ENCODE measurements around the gene MLLT3.

Gene MLLT3

DNA sequence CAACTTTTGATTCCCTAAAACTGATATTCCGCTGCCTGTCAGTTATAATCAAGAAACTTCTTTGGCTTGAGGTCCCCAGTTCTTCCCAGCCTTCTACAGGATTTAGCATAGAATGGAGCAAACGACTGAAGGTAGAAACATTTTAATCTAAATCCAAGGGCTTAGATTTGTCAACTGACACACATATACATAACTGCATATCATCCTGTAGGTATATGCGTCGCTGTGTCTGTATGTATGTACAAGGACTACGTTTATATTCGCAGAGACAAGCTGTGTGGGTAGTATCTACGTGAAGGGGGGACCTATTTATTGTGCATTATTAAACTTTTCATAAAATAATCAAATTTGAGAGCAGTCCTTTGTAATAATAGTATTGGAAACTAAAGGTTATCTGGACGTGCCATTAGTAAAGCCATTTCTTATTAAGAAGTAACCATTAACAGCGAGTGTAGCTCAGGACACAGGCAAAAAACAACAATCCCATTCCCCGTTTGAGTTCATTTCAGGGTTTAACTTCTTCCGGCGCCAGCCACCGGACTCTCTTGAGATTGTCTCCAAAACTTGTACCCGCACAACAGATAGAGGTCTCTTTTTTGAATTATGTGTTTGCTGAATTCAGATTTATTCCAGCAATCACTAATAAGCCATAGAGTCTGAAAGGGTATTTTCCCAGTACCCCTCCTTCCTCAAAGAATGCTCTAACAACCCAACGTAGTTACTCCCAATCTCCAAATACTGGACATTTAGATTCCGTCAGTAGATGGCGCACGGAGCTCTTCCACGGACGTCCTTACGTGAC lies 2.1 kb upstream of the MLLT3 start:
- peak; percentile 40 to 45 for DNase-seq

DNA sequence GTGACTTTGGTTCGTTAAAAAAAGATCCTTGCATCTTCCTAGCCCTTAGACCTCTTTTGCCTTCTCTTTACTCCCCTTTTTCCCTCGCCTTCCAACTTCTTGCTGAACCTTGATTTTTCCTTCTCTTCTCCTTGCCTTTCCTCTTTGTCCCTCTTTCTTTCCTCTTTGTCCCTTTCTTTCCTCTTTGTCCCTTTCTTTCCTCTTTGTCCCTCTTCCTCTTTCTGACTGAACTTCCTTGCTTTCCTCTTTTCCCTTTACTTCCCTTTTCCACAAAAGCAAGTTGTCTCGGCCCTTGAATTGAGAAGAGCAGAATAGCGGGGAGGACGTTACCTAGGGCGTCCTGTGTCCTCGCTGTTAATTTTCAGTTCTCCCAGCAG lies 1.4 kb upstream of the MLLT3 start:
- no peak for DNase-seq

DNA sequence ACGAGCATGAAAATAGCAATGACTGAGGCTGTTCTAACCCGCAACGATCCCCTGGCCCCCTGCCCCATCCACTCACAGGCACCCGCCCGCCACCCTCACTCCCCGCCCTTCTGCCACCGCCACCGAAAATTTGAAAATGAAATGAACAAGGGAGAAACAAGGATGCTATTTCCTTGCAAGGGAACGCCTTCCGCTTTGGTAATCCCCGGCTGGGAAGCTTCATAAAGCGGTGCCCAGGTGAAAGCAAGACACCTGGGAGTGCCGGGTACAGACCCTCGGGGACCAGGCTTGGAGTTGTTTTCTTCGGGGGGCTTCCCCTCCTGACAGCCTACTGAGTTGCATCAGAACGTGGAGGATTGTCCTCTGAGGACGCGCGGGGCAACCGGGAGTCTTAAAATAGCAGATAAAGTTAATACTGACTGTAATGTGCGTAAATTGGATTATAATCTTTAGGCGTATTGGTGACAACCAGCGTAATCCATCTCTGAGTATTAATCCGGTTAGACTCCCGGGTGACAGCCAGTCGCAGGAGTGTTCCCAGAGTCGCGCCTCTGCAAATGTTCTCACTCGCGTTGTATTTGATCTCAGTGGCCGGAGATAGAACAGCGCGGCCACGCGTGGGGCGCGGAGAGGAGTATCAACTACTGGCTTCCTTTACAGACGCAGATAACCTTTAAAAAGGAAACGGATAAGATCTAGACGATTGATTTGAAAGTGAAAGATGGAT lies 885 bp upstream of the MLLT3 start:
- DNase-seq = peak; percentile 62 to 66

DNA sequence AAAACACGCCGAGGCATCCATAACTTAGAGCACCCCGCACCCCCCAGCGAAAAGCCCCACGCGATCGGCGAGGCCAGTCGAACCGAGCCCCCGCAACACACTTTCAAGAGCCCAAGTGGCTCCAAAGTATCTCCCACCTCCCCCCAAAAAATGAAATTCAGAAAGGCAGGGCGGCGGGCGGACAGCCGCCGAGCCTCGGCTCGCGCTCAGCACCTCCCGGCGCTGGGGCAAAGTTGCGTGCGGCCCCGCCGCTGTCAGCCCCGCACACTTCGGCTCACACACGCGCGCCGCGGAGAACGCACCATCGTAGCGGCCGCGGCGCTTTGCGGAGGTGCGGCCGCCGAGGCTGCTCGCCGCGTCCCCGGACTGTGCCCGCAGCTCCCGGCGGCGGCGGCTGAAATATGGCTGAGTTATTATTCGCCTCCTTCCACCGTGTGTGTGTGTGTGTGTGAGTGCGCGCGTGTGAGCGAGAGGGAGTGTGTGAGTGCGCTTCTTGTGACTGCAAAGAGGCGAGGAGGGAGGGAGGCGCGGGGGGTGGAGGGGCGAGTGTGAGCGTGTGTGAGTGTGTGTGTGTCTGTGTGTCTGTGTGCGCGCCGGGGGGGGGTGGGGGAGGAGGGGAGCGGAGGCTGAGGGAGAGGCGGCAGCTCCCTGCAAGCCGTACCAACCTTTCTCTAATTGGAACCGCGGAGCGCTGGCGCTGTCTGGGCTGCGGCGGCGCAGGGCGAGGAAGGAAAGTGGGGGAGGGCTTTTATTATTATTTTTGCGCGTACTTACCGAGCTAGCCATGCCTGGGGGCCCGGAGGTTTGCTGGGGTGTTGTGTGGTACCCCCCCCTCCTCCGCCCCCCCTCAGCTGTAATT lies 599 bp downstream of the MLLT3 start:
- DNase-seq = peak; percentile 79 to 83

DNA sequence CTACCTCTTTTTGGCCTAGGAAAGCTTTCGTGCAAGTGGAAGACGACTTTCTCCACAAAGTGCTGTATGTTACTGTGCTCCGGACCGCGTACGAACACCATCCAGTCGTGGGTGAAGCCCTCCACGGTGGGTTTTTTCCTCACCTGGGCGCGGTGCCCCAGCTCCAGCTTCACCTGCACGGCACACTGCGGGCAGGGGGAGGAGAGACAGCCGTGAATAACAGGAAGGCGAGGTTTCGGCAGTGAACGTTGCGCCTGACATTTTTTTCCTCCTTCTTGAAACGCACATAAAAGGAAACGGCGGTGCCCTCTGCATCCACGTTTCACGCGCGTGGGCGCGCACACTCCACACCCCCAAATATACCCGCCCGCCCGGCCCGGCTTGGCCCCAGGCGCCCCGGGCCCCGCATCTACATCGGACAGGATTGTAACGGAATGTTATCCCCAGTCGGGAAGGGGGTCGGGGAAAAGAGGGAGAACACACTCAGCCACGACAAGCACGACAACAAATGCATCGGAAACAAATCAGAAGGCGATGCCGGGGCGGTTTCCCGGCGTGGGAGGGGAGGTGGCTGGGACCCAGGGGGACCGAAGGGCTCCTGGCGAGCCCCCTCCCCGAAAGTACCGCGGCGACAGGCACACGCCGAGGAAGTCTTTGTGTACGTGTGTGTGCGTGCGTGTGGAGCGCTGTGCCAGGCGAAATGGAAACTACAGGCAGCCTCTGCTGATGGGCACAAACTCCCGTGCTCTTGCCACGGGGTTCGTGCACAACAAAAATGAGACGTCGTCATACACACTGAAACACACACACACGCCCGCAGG lies 1.4 kb downstream of the MLLT3 start:
- DNase-seq = peak; percentile 71 to 72

DNA sequence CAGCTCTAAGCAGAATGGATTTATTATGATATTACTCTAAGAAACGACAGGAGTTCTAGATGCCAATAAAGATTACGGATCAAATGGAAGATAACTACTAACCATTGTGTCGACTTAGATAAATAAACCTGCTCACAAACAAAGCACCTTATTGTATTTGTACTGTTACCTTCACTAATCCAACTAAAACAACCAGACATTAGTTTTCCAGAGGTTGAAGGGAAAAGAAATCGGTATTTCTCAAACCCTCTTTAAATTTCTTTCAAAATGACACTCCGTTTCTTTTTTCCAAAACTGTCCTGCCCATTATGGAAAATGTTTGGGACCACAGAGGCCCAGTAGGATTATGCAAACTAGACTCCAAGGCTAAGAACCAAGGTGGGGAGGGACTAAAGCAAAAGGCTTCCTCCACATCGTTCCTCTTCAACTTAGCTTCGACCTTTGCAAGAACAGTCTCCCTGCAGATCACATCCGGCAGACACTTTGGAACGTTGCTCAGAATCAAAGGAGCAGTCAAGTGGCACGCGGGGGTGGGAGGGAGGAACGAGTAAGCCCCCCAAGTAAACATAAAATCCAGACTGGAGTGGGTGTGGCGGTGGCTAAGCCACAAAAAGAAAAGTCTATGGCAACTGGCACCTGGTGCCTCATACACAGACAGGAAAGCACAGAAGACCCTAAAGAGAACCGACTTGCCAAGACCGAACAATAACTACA lies 2.7 kb downstream of the MLLT3 start:
- DNase-seq = peak; percentile 13 to 25

DNA sequence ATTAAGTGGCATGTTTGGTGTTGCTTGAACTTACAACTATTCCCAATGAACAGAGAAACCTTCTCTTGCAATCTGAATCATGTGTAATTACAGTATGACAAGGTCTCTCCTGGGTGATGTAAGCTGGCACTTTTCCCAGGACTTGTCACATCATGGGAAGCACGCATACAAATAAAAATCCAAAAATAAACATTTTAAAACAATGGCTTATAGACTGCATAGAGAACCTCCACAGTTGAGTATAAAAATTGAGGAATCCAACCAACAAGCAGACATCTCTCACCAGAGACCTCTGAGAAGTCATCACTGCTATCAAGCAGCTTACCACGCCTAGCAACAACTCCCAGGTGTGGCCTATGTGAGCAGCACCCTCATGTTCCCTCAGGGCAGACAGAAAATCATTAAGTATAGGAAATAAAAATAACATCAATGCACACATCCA lies 3.9 kb downstream of the MLLT3 start:
- no peak for DNase-seq

DNA sequence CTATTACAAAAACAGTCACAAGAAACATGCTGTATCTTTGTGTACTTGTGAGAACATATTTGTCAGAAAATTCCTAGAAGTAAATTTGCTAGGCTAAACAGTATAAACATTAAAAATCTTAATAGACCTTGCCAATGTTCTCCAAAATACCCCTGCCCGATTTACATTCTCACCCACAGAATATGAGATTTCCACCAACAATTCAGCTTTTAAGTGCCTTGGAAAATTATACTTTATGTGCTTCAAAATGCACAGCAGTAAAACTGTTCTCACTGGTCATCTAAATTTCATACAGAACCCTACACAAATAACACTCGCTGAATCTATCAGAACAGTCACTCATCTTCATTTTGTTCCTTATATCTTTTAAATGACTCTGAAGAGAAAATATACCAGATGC lies 5.5 kb downstream of the MLLT3 start:
- DNase-seq = no peak

DNA sequence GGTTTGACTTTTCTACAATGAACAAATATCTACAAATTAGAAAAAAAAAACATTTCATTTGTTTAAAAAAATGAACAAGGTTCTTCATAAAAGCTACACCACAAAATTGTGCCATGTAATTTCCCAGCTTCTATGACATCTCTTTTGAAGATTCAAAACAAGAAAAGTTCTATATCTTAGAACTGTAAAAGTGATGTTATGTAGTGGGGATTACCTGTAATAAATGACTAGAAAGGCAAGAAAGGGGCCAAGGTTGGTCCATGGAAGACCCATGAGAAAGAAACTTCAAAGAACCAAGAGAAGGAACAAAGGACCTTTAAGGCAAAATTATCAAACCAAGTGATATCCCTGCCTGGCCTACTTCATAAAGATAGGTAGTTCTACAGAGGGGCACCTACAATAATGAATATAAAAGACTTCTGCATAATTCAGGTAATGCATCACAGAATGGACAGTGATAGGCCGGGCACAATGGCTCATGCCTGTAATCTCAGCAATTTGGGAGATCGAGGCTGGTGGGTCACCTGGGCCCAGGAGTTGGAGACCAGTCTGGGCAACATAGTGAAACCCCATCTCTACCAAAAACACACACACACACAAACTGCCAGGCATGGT lies 7.6 kb downstream of the MLLT3 start:
- no peak for DNase-seq

DNA sequence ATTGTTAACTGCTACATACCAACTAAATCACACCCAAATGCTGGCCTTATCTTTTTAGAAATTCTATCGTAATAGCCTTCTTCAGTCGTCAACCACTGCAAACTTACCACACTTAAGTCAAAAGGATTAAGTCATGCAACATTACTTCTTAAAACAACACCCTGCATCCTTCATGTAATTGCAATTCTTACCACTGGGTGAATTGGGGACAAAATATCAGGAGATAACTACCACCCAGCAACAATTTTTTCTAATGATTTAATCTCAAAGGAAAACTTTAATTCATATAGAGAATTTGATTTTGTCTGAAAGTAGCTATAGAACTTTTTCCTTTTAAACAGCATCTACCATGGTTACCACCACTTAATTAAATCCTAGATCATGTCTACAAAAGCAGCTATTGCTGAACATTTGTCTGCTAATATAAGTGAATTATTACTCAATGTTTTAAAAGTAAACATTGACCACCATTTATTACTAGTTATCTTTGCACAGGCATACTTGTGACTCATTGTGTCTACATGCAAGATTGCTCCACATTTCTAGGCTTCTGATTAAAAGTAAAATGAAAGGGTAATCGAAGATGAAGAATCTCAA lies 10.5 kb downstream of the MLLT3 start:
- no peak for DNase-seq

DNA sequence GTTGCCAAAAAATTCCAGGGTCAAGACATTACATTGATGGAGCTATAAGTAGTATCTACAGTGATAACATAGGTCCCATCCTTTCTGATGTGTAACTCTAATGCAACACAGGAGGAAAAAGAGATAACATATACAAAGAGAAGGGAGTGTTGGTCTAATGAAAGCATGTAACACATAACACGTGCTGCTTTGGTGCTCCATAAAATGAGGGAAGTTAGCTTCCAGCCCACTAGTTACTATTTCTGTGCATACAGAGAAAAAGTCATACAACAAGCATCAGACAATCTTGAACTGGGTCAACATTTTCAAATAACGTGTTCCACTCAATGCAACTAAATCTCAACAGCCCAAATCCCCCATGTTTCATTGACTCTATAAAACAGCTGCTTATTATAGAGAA lies 11.7 kb downstream of the MLLT3 start:
- no peak for DNase-seq

DNA sequence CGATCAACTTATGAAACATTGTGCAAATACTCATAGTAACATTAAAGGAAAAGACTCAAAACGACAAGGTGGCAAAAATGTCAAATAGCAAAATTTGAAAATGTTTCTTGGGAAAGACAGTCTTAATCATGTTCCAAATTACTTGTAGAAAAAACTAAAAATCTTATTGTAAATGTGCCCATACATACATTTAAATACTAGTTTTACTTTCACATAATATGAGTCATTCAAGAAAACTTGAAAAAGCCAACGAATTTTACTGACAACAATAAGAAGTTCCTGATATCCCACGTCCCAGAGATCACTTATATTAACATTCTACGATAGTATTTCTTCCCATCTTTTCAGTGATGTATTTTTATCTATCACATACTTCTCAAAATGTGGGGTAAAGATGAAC lies 13.7 kb downstream of the MLLT3 start:
- no peak for DNase-seq

DNA sequence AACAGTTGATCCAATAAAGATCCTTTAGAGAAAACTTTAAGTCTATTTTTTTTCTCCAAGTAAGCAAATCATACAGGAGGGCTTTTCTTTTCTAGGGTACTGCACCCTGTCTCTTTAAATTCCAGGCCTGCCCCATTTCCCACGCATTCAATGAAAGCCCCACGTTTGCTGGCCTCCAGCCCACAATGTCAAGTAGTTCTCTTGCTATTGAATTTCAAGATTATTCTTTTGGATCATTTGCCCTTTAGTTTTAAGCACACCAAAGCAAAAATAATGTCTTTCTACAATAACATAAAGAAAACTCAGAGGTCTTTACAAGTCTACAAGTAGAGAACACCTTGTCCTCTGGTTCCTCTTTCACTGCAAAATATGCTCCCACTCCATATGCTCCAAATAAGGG lies 15.6 kb downstream of the MLLT3 start:
- no peak for DNase-seq

DNA sequence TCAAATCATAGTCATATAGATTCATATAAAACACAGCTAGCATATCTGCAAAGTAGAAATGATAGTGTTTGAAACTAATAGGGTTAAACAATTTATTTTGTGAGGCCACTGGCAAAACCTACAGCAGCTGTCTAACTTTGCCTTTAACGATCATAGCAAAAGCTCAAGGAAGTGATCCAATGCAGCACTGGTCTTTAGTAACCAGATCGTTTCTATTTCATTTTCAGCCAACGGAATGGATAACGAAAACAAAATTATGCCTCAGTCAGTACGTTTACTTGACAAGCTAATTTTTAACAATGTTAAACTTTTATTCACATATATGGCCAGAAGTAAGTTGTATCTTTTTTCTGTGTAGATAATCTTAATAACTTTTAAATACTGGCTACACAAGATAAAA lies 17.7 kb downstream of the MLLT3 start:
- no peak for DNase-seq

DNA sequence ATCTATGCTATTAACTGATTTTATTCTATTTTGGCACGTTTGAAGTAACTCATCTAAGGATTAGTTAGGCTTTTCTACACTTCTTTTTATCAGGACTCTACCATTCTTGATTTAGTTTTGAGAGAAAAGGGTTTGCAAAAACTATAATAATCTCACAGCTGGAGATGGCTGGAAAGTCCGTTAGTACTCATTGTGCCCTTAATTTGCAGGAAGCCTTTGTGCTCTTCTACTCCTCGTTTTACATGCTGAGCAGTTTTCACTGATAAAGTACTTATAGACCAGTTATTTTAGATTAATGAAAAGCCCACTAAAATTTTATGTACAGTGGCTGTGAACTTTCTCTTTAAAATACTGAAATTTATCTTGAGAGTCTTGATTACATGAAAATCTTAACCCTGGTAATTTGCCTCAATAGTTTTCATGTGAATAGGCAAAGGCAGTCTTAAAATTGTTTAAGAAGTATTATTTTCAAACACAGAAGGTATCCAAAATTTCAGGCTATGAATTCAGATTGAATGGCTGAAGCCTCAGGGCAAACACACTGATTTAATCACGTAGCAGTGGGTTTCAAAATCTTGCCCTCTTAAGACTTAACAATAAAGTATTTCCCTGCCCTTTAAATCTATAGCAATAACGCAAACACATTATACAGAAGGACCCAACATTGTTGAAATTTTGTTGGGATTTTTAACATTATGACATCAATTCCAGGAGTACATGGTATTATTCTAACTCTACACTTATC lies 18.6 kb downstream of the MLLT3 start:
- DNase-seq = no peak

DNA sequence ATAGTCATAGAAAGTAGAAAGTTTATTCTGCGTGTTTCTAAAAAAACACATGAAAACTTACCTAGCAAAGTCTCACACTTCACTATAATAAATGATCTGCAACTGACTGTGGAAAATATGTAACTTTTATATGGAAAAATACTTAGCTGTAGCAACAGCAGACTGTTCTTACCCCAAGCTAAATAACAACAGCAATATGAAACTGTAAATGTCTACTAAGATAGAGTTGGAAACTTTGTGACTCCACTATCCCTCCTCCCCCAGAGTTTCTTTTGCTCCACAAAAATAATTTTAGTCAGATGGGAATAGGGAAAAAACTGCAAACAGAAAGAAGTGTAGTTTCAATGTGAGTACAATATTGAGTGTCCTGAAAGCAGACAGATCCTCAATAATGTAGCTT lies 21.0 kb downstream of the MLLT3 start:
- DNase-seq = no peak

DNA sequence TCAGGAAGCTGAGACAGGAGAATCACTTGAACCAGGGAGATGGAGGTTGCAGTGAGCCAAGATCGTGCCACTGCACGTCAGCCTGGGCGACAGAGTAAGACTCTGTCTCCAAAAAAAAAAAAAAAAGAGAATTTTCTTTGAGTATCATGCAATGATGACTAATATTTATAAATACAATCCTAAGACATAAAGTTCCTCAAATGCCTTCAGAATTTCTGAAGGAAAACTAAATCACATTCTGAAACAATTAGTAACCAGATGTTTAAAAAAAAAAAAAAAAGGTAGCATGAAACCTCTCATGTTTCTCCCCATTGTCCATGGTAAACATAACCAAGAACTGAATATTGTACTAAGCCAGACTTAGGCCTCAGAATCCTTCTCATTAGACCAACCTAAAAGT lies 23.1 kb downstream of the MLLT3 start:
- no peak for DNase-seq

DNA sequence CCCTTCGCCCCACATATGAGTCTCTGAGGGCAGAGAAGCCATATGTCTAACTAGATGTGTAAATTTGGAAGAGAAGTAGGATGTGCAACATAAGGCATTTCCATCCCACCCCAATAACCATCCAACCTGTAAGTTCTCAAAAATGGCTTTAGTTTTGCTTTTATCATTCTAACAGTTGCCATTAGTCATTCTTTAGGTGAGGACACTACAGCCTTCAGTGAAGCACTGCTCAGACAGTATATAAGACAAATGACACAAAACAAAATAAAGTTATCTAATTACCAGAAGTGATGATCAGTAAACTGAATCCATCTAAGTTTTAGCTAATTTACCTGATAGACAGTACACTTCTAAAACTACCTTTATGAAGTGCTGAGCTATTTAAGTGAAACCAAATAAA lies 23.9 kb downstream of the MLLT3 start:
- DNase-seq = no peak

DNA sequence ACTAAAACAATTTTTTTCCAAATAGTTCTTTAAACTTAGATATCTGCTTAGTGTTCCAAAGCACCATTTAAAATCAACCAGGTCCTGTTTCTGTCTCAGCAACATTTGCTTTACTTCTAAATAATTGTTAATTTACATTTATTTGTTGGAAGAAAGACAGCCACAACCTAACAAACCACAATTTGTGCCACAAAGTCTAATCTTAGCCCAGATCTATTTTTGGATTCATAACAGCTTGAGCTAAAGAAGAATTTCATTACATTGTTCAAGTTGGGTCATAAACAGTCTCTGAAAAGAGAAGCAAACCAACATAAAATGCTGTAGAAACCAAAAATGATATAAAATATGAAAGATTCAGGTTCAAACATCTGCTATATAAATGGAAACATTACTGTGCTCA lies 24.4 kb downstream of the MLLT3 start:
- DNase-seq = no peak

DNA sequence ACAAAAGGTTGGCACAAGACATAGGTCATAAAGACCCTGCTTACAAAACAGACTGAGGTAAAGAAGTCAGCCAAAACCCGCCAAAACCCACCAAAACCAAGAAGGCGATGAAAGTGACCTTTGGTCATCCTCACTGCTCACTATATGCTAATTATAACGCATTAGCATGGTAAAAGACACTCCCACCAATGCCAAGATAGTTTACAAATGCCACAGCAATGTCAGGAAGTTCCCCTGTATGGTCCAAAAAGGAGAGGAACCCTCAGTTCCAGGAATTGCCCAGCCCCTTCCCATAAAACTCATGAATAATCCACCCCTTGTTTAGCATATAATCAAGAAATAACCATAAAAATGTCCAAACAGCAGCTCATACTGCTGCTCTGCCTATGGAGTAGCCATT lies 27.7 kb downstream of the MLLT3 start:
- DNase-seq = no peak

Measured in activated CD4-positive, alpha-beta T cell treated with anti-CD3 and anti-CD28 coated beads for 4 hours (primary cell).